Measurements from ENCODE around the gene UAP1. TPM values are rescaled to one million over a fixed set of nuclear protein-coding genes. Genes with fewer than 3 reads are reported as not detected.
A peak's percentile ranks its signal among the peaks of the same experiment; 100 is the strongest.

The UAP1 gene
- total RNA-seq: 11.6 and 13.4 TPM in 2 replicates

- peaks cover 19% of the 10 kb centered on the region for H3K4me1 Mint-ChIP-seq
- ChIA-PET POLR2A (no interaction called here), CTCF (no interaction called here)
- intact Hi-C loops (cut with micrococcal nuclease): loop anchor here (1.0 to 5.0 kb wide), 3 partner anchors 32 to 760 kb away; partner anchors contain the start of genes NUF2 and UHMK1
- peaks cover 5% of the 10 kb centered on the region for H3K36me3 Mint-ChIP-seq (ENCODE audit: low read depth)
- H3K9me3 Mint-ChIP-seq: no peaks in the 10 kb centered on the region
- peak within 1 kb of the TSS; percentile 92 for H3K4me3 Mint-ChIP-seq
- ATAC-seq (ENCODE audit: low read depth): peak; percentile 22
- DNase-seq: no peak
- no peak for TF ChIP-seq CTCF (IDR thresholded peaks at IDR 0.05)
- H3K27me3 Mint-ChIP-seq: no peaks in the 10 kb centered on the region
- peak within 1 kb of the TSS; percentile 88 for H3K27ac Mint-ChIP-seq
Measured at GRCh38 chr1:162561616-162562469, at the start of gene UAP1. UAP1 (plus strand) TSS chr1:162561722; CDS start chr1:162566069, 4,347 bp downstream.

GRCh38 chr1:162527314-162527713 lies 34.2 kb upstream of the UAP1 start:
- DNase-seq: no peak
- CTCF ChIA-PET: no interaction called here
- intact Hi-C loops (cut with micrococcal nuclease): no loop called here
- Mint-ChIP-seq H3K27me3 (no peaks in the 10 kb centered on the region), H3K27ac (no peak overlapping the region), H3K4me3 (no peak overlapping the region), H3K4me1 (peaks cover 22% of the 10 kb centered on the region), H3K9me3 (no peaks in the 10 kb centered on the region), H3K36me3 (ENCODE audit: low read depth) (peaks cover 49% of the 10 kb centered on the region)
- TF ChIP-seq CTCF (IDR thresholded peaks at IDR 0.05): no peak
- ATAC-seq (ENCODE audit: low read depth): no peak
- POLR2A ChIA-PET: interaction anchor here (0.9 kb wide), 1 partner anchor 8 kb away, joined by 4 read pairs; no protein-coding TSS in a partner anchor

- Mint-ChIP-seq H3K27me3 (no peaks in the 10 kb centered on the region), H3K4me1 (peaks cover 22% of the 10 kb centered on the region), H3K27ac (peak overlapping the region; percentile 77), H3K9me3 (no peaks in the 10 kb centered on the region), H3K36me3 (ENCODE audit: low read depth) (peaks cover 21% of the 10 kb centered on the region), H3K4me3 (no peak overlapping the region)
- intact Hi-C loops (cut with micrococcal nuclease): loop anchor here (1.0 to 2.0 kb wide), 2 partner anchors 31 to 32 kb away; partner anchors contain the start of gene UAP1
- ChIA-PET POLR2A (interaction anchor here (0.6 to 0.8 kb wide), 2 partner anchors 9 to 32 kb away, joined by 4 to 5 read pairs; no protein-coding TSS in a partner anchor), CTCF (no interaction called here)
- no peak for DNase-seq
- peak; percentile 93 for ATAC-seq (ENCODE audit: low read depth)
- TF ChIP-seq CTCF (IDR thresholded peaks at IDR 0.05): no peak
Measured at GRCh38 chr1:162530307-162530987, 31.1 kb upstream of the UAP1 start.

- DNase-seq (no peak), ATAC-seq (ENCODE audit: low read depth) (no peak)
- peaks cover 22% of the 10 kb centered on the region for H3K4me1 Mint-ChIP-seq
- no peak for TF ChIP-seq CTCF (IDR thresholded peaks at IDR 0.05)
- ChIA-PET CTCF (no interaction called here), POLR2A (no interaction called here)
- no peaks in the 10 kb centered on the region for H3K27me3 Mint-ChIP-seq
- no peak overlapping the region for H3K4me3 Mint-ChIP-seq
- H3K27ac Mint-ChIP-seq: peak overlapping the region; percentile 77
- H3K36me3 Mint-ChIP-seq (ENCODE audit: low read depth): peaks cover 19% of the 10 kb centered on the region
- H3K9me3 Mint-ChIP-seq: no peaks in the 10 kb centered on the region
- intact Hi-C loops (cut with micrococcal nuclease): loop anchor here (1.0 to 2.0 kb wide), 2 partner anchors 30 to 32 kb away; partner anchors contain the start of gene UAP1
Measured at GRCh38 chr1:162530988-162531319, 30.6 kb upstream of the UAP1 start.

GRCh38 chr1:162535501-162535900 lies 26.0 kb upstream of the UAP1 start:
- DNase-seq: no peak
- Mint-ChIP-seq H3K4me3 (no peak overlapping the region), H3K4me1 (peaks cover 12% of the 10 kb centered on the region), H3K36me3 (ENCODE audit: low read depth) (no peaks in the 10 kb centered on the region), H3K27ac (no peak overlapping the region), H3K27me3 (no peaks in the 10 kb centered on the region), H3K9me3 (no peaks in the 10 kb centered on the region)
- no peak for ATAC-seq (ENCODE audit: low read depth)
- POLR2A ChIA-PET: no interaction called here
- intact Hi-C loops (cut with micrococcal nuclease): no loop called here
- CTCF ChIA-PET: interaction anchor here (0.7 kb wide), 1 partner anchor 70 kb away, joined by 3 read pairs; no protein-coding TSS in a partner anchor
- no peak for TF ChIP-seq CTCF (IDR thresholded peaks at IDR 0.05)
